GM21515 (cell line): ENCODE measurements around the gene ATXN7L1.

Source experiments
- ATAC-seq: cut with Tn5 transposase; IDR thresholded peaks from one replicate; pipeline ENCODE4 v1.9.1; 2021; ENCODE audit not compliant: unreplicated experiment

The ATXN7L1 gene

DNA sequence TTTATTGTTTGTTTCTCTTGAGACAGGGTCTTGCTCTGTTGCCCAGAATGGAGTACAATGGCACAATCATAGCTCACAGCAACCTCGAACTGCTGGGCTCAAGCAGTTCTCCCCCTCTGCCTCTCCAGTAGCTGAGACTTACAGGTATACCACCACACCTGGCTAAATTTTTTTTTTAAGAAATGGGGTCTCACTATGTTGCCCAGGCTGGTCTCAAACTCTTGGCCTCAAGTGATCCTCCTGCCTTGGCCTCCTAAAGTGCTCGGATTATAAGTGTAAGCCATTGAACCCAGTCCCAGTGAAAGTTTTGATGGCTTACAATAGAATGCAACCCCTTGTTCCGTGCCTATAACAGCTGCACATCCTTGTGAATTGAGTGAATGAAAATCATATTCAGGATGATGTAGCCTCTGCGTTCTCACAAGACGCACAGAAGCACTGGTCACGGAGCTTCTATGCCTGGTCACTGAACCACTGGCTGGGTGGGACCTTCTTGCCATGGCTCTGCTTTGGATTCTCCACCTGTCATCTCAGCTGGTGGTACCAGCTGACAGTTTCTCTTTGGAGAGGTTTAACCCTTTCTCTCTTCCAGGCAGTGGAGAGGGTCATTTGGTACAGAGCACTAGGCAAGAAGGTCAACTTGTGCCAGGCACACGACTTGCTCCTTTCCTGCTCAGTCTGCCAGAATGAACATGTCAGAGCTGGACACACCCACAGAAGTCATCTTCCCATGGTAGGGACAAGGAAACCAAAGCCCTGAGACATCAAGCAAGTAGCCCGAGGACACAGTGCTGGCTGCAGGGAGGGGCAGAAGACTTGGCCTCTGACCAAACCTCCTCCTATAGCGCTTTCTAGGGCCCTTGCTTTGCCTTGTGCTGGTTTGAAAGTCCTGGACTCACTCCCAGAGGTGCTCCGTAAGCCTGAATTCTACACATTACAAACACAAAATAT lies 89.6 kb downstream of the ATXN7L1 start:
- ATAC-seq, result no peak

- ATAC-seq, result no peak
Measured at GRCh38 chr7:105782391-105783042, 93.9 kb downstream of the ATXN7L1 start.

DNA sequence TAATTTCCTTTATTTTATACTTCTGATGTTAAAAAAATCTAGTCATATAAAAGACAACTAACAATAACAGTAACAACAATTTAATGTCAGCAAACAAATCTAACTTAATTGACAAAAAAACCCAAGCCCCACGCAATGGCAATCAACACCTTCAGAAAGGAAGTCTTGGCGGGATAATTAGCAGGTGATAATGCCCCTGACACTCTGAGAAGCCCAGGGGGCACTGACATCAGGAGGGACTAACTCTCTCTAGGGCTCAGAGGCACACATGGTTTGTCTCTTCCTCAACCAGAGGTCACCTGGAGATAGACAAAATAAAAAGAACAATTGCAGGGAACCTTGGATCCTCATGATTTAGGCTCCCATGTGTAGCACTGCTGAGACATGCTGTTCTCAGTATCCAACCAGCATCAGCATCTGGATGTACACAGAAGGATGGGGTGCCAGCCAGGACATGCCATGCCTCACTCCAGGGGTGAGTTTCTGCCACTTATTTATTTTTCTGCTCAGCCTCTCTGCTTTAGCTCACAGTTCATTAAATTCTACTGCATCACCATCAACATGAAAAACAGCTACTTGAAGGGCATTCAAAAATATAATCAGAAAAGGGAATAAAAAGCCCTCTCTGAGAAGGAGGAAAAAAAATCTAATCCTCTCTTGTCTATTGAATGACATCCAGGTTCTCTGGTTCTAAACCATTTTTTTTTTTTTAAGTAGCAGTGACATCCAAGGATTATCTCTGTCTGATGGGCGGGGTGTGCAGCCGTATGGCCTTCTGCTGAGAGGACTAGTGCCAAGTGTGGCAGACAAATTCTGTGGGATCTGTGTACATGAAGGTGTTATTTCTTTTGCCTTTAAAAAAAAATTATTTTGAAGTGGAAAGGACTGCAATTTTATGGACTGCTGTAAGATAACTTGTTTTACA lies 96.3 kb downstream of the ATXN7L1 start:
- ATAC-seq, result no peak

DNA sequence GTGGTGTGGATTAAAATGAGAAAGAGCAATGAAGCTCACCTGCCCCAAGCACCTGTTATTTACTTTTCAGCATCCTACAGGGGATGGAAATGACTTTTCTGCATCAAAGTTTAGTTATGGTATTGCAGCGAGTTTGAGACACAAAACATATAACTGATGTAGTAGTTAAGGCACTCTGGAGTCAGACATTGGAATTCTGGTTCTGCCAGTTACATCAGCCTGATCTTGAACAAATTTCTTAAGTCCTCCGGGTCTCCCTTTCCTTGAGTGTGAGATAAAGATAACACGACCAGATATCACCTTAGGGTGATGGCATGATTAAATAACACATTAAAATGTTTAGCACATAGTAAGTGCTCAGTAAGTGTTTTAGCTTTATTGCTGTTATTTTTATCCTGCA lies 97.4 kb downstream of the ATXN7L1 start:
- ATAC-seq, result no peak

GRCh38 chr7:105776986-105777910 lies 99.2 kb downstream of the ATXN7L1 start:
- ATAC-seq, result no peak

DNA sequence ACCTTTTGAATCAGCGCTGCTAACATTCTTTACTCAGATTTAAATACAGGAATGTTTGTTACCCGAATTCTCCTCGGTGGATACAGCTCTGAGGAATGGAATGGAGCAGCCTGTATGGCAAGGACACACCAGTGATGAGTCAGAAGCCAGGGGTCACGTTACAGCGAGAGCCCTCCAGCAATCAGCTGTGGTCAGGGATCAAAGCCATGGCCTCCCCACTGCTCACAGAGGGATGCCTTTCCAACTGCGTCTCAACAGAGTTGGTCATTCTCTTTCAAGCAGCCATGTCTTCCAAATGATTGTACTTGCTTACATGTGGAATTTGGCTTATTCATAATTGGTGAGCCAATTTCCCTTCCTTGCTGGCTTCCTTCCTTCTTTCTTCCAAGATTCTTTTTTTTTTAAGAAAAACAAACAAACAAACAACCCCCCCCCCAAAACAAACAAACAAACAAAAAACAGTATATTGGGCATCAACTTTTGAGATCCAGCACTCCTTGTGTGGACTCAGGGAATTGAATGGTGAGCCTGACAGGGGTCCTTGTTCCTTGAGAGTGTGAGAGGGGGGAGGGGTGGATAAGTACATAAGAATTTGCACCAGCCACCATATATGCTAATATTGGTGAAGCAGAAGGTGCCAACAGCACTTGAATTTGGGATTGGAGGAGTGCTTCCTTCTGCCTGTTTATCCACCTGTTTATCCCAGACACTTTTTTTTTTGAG lies 100.2 kb downstream of the ATXN7L1 start:
- ATAC-seq, result no peak

DNA sequence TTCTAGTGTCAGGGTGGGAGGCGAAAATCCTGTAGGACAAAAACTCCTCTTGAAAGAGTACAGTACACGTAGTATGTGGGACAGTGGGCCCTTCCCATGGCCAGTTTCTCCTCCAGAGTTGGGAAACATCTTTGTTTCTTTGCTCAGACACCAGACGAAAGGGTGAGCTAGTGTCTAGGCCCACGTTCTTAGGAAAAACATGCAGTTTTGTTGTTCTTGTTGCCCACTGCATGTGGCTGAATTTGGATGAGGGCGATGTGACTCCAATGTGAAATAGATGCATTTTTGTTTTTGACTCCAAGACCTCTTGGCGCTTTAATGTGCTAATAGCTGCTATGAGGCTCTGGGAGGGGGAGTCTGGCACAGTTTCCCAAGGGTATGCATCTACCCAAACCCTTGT lies 100.8 kb downstream of the ATXN7L1 start:
- no peak for ATAC-seq

DNA sequence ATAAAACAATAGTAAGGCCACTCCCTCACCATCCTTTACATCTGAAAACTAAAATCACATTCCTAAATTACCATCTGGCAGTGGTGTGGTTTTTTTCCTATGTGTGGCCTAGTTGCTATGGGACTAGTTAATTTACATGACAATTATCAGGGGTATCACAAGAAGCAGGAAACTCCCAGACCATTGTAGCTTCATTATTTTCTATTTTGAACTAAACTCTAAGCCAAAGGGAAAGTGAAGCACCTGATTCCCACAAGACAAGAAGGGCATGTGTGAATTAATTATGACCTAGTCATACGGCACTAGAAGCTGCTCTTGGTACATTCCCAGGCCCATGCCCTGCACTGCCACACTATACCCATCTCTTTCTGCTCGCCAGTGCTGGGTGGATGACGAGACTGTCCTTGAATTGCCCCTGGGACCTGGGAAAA lies 103.4 kb downstream of the ATXN7L1 start:
- ATAC-seq, result no peak

DNA sequence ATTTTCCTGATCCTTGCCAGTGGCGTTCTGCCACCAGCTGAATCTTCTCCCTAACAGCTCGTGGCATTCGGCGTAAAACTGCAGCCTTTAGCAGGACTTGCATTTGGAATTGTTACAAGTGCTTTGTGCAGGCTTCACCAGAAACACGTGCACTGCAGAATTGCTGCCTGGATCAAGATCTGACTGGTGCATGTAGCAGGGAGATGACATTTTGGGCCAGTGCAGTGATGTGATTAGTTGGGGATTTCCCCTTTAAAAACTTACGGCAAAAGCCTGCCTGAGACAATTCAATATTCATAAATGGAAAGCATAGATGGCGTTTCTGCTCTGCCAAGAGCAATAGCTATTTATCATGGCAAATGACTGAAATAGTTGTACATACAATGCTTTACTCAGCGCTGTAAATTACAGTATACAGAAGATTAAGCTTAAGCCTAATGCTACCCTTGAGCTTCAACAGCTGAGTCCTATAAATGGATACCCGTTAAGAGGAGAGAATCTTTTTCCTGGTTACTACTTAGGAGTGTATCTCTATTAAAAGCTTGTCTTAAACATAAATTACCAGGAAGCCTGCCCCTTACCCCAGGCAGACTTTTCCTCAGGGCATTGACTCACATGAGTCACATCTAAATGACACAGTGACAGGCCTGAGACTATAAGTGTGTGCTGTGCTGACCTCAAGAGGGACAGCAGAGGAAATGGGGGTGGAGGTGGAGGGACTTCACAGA lies 106.3 kb downstream of the ATXN7L1 start:
- ATAC-seq, result no peak

- ATAC-seq, result no peak
Measured at GRCh38 chr7:105768898-105769507, 107.4 kb downstream of the ATXN7L1 start.

- ATAC-seq, result no peak
Measured at GRCh38 chr7:105768117-105768516, 108.3 kb downstream of the ATXN7L1 start.

GRCh38 chr7:105766421-105767073 lies 109.9 kb downstream of the ATXN7L1 start:
- no peak for ATAC-seq

DNA sequence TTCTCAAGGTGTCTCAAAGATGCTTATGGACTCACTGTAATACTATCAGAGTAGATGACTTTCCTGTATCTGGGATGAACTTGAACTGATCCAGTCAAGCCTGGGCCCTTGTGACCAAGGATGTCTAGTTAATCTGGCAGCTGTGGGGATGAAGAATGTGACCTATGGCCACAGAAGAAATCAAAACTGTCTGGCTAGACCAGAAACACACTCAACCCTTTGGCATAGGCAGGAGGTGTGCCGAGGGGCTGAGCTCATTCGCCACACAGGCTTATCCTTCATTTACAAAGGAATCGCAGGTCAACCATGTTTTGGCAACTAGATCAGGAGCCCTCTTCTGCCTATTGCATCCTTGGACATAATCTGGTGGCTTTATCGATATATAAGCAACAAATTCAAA lies 110.6 kb downstream of the ATXN7L1 start:
- no peak for ATAC-seq

DNA sequence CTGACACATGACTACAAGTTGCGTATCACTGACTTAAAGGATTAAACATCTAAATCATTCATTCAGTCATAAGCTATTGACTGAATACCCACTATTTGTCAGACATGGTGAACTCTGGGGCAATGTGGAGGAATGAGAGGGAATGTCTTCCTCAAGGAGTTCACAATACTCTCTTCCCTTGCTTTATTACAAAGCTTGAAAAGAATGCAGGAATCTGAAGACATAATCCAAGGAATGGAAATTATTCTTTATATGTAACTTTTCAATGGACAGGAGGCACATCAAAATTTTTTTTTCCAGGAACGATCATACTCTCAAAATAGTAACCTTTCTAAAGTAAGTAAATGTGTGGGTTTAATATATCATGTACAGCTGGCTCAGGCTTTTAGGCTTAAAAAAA lies 111.9 kb downstream of the ATXN7L1 start:
- no peak for ATAC-seq

DNA sequence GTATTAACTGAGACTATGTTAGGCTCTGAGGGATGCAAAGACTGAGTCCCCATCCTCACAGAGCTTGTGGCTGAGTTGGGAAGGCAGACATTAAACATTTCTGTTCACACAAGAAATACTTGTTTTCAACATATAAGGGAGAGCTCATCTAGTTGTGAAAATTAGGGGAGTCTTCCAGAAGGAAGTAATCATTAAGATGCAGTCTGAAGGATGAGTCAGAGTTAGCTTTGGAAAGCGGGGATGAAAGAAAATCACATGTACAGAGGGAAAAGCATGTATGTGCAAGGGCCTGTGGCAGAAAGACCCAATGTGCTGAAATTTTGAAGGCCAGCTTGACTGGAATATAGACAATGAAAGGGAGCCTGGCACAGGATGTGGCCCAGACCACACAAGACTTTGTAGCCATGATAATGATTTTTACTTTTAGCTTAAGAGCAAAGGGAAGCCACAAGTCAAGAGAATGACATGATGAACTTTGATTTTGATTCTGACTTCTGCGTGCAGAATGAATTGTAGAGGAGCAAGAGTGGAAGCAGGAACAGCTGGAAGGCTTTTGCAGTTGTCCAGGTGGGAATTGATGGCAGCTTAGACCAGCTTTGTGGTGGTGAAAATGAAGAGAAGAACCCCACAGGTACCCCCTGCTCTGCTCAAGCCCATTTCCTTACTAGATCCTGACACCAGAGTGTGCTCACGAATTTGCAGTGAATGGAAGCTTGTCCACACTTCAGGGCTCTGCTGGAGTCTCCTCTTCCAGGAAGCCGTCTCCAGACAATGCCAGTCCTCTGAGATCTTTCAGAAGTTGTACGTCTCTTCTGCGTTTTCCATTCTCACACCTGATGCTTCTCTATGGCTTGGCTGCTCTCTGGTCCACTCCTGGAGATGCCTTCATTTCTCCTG lies 115.6 kb downstream of the ATXN7L1 start:
- ATAC-seq, result no peak

- ATAC-seq, result no peak
Measured at GRCh38 chr7:105759670-105760550, 116.5 kb downstream of the ATXN7L1 start.
